ENCODE measurements around the gene VTI1A. TPM values are rescaled to one million over a fixed set of nuclear protein-coding genes. Genes with fewer than 3 reads are reported as not detected.

Gene VTI1A
- total RNA-seq, 1 experiment from 2014 or later = 18.1 TPM

- POLR2A ChIA-PET (ENCODE audit: unreplicated experiment) = no interaction called here
- intact Hi-C loops (cut with micrococcal nuclease; ENCODE audit: unreplicated experiment) = no loop called here
Measured at GRCh38 chr10:112695539-112695938, 248.5 kb downstream of the VTI1A start.

GRCh38 chr10:112696592-112696991 is 249.6 kb downstream of the VTI1A start:
- H3K36me3 ChIP-seq (ENCODE audit: low read depth) = no peaks in the 10 kb centered on the region
- H3F3A ChIP-seq (ENCODE audit: insufficient read depth, low read depth) = no peaks in the 10 kb centered on the region
- POLR2A ChIA-PET (ENCODE audit: unreplicated experiment) = no interaction called here
- H4K20me1 ChIP-seq (ENCODE audit: insufficient read depth) = no peaks in the 10 kb centered on the region
- no peaks in the 10 kb centered on the region for H3K4me1 ChIP-seq (replicated peaks; ENCODE audit: insufficient read depth)
- no peak for TF ChIP-seq CTCF (conservative IDR thresholded peaks at IDR 0.05)
- TF ChIP-seq EZH2 (IDR thresholded peaks at IDR 0.05; ENCODE audit: low read depth) = no peak
- DNase-seq = no peak
- no peak overlapping the region for H3K4me3 ChIP-seq
- no TSS peak for BruUV-seq (replicated peaks)
- no peaks in the 10 kb centered on the region for H3K27me3 ChIP-seq (ENCODE audit: insufficient read depth, low read depth)
- no peaks in the 10 kb centered on the region for H3K79me2 ChIP-seq (ENCODE audit: low read depth)
- no peak overlapping the region for H2AFZ ChIP-seq
- no peak overlapping the region for H3K27ac ChIP-seq
- intact Hi-C loops (cut with micrococcal nuclease; ENCODE audit: unreplicated experiment) = no loop called here
- CTCF ChIA-PET = no interaction called here
- H3K4me2 ChIP-seq = no peak overlapping the region
- H3K9me3 ChIP-seq (ENCODE audit: insufficient read depth, low read depth) = no peaks in the 10 kb centered on the region
- no peaks in the 10 kb centered on the region for H3K9me2 ChIP-seq (ENCODE audit: insufficient read depth)

More at GRCh38 chr10:112695539-112695938, 248.5 kb downstream of the VTI1A start:
- Histone ChIP-seq H4K20me1 (ENCODE audit: insufficient read depth) (no peaks in the 10 kb centered on the region), H3K36me3 (ENCODE audit: low read depth) (no peaks in the 10 kb centered on the region), H3K4me3 (no peak overlapping the region), H3K4me1 (replicated peaks; ENCODE audit: insufficient read depth) (no peaks in the 10 kb centered on the region), H3K4me2 (no peak overlapping the region), H3F3A (ENCODE audit: insufficient read depth, low read depth) (no peaks in the 10 kb centered on the region), H3K27ac (no peak overlapping the region), H3K9me2 (ENCODE audit: insufficient read depth) (no peaks in the 10 kb centered on the region), H3K79me2 (ENCODE audit: low read depth) (no peaks in the 10 kb centered on the region), H3K9me3 (ENCODE audit: insufficient read depth, low read depth) (no peaks in the 10 kb centered on the region), H2AFZ (no peak overlapping the region), H3K27me3 (ENCODE audit: insufficient read depth, low read depth) (no peaks in the 10 kb centered on the region)
- no TSS peak for BruUV-seq (replicated peaks)
- no peak for DNase-seq
- CTCF ChIA-PET = no interaction called here
- no peak for TF ChIP-seq EZH2 (IDR thresholded peaks at IDR 0.05; ENCODE audit: low read depth)
- no peak for TF ChIP-seq CTCF (conservative IDR thresholded peaks at IDR 0.05)

GRCh38 chr10:112698133-112698817 is 251.3 kb downstream of the VTI1A start:
- Histone ChIP-seq H3K79me2 (ENCODE audit: low read depth) (no peaks in the 10 kb centered on the region), H3K27me3 (ENCODE audit: insufficient read depth, low read depth) (no peaks in the 10 kb centered on the region), H3K9me3 (ENCODE audit: insufficient read depth, low read depth) (no peaks in the 10 kb centered on the region), H3K4me3 (no peak overlapping the region), H3K9me2 (ENCODE audit: insufficient read depth) (no peaks in the 10 kb centered on the region), H4K20me1 (ENCODE audit: insufficient read depth) (no peaks in the 10 kb centered on the region), H3K27ac (no peak overlapping the region), H3K36me3 (ENCODE audit: low read depth) (no peaks in the 10 kb centered on the region), H3F3A (ENCODE audit: insufficient read depth, low read depth) (no peaks in the 10 kb centered on the region), H2AFZ (no peak overlapping the region), H3K4me1 (replicated peaks; ENCODE audit: insufficient read depth) (no peaks in the 10 kb centered on the region), H3K4me2 (no peak overlapping the region)
- POLR2A ChIA-PET (ENCODE audit: unreplicated experiment) = no interaction called here
- intact Hi-C loops (cut with micrococcal nuclease; ENCODE audit: unreplicated experiment) = no loop called here
- CTCF ChIA-PET = no interaction called here
- no peak for TF ChIP-seq EZH2 (IDR thresholded peaks at IDR 0.05; ENCODE audit: low read depth)
- TF ChIP-seq CTCF (conservative IDR thresholded peaks at IDR 0.05) = no peak
- no peak for DNase-seq
- no TSS peak for BruUV-seq (replicated peaks)
